Ovary (tissue), 9 donors: ENCODE results near the gene PHC1. TPM values are rescaled to one million over a fixed set of nuclear protein-coding genes. Genes with fewer than 3 reads are reported as not detected.
"Not testable (repeated sequence)": the region's sequence is repeated elsewhere in the genome, so short reads cannot be mapped to it uniquely, and the experiment has no call there.

Experiments used
- DNase-seq, 5 donors: peaks; one replicate each; pipeline ENCODE4 v3.0.0-alpha.2; 2019 to 2020
- H3K27ac ChIP-seq, 2 donors: fragments of 200-600 bp; one replicate each; pipeline versions ENCODE4 v1.5.1 to v1.8.0; 2019 to 2022
- H3K27me3 ChIP-seq: fragments of 200-600 bp; one replicate; pipeline ENCODE4 v1.8.0; 2022
- H3K36me3 ChIP-seq: fragments of 200-600 bp; sonication (generic); one replicate; pipeline ENCODE4 v1.5.1; 2019
- H3K4me1 ChIP-seq: one replicate; pipeline ENCODE4 v1.8.1; 2013; ENCODE audit warnings: mild to moderate bottlenecking, moderate library complexity; ENCODE audit not compliant: insufficient read depth
- H3K4me3 ChIP-seq: fragments of 200-600 bp; sonication (generic); one replicate; pipeline ENCODE4 v1.5.1; 2017
- H3K9me3 ChIP-seq, 2 donors: fragments of 200-600 bp in 1 of 2; sonication (generic) in 1 of 2; one replicate each; pipeline versions ENCODE4 v1.5.1 to v1.8.1; 2013 to 2019; ENCODE audit warnings: mild to moderate bottlenecking in 1 of 2, moderate library complexity in 1 of 2
- CTCF ChIP-seq, 3 donors: fragments of 450-650 bp in 2 of 3; fragments of 200-600 bp in 1 of 3; IDR thresholded peaks; one replicate each; pipeline versions ENCODE4 v1.5.1 to v1.8.0; 2016 to 2022; ENCODE audit warnings: antibody characterized with exemption in 3 of 3, mild to moderate bottlenecking in 1 of 3
- EP300 ChIP-seq: sonication (generic); formaldehyde crosslinking; IDR thresholded peaks from one replicate; pipeline ENCODE4 v1.6.1; 2017; ENCODE audit warnings: antibody characterized with exemption
- POLR2A ChIP-seq: fragments of 450-650 bp; IDR thresholded peaks from one replicate; pipeline ENCODE4 v1.6.1; 2017; ENCODE audit warnings: antibody characterized with exemption, mild to moderate bottlenecking, moderate library complexity
- WGBS, 3 donors: extraction: QIAGEN DNeasy Blood & Tissue Kit in 1 of 3; methylation state at CpG; one replicate each; pipeline versions ENCODE4 v1.1.5 to v1.1.7; 2013 to 2017; 5-methylcytosine and 5-hydroxymethylcytosine counted together
- intact Hi-C, 4 donors: fragments of 100-400 bp; cut with DNase I; formaldehyde crosslinking; loops; one replicate each; pipeline versions ENCODE4 v1.11.0 to v1.15.1; 2022 to 2023
- polyA plus RNA-seq, 2 donors: library from polyadenylated mRNA; stranded (reverse); fragments of 200-250 nt in 1 of 2; fragments of 350-450 nt in 1 of 2; fragmentation: Illumina TruSeq in 1 of 2; extraction: RNeasy Lipid Tissue Mini Kit (QIAGEN cat#74804) in 1 of 2; gene quantifications; one replicate each; pipeline ENCODE4 v1.2.3, GENCODE V29; 2013 to 2014
- total RNA-seq, 7 donors: library from RNA; depleted of rRNA in 2 of 7; stranded (reverse); fragments of >200 nt in 2 of 7; fragmentation: NEBNext Ultra II Directional in 3 of 7; extraction: Animal tissue kit (Norgen Biotek cat#: 25700) in 3 of 7; gene quantifications; one replicate each; pipeline versions ENCODE4 v1.1.0 to v1.2.4, GENCODE V29; 2016 to 2023
- donor health status: DM: no; HTN: no; CAD: no; lungs with moderate emphysema.
- donor health status: DM: no; HTN: no; CAD: no.
- donor health status: Bipolar disorder and iron deficiency.
- donor health status: DM: yes; HTN: yes; CAD: no.
- donor health status: DM: no; HTN: no; CAD: no.
- donor health status: DM: yes; HTN: yes; CAD: no.

The PHC1 gene
- total and polyA plus RNA-seq, 9 donors = 35.0 to 66.6 (median 53.9) TPM

- H3K36me3 ChIP-seq = no peaks in the 10 kb centered on the region
- H3K4me3 ChIP-seq = no peak overlapping the region
- no peaks in the 10 kb centered on the region for H3K9me3 ChIP-seq
- DNase-seq = no peak
- 80 to 83% (median 81%) methylated on average over 3 of the region's 3 CpGs for WGBS, 3 donors
- TF ChIP-seq CTCF (IDR thresholded peaks at IDR 0.05) = no peak
- TF ChIP-seq EP300 = no peak
- TF ChIP-seq POLR2A = no peak
- no peak overlapping the region for H3K27ac ChIP-seq
- peaks cover 8% of the 10 kb centered on the region for H3K4me1 ChIP-seq
- no peaks in the 10 kb centered on the region for H3K27me3 ChIP-seq
- intact Hi-C loops = no loop called here
These were observed 2.7 kb downstream of the PHC1 start for GRCh38 chr12:8917031-8917430.

GRCh38 chr12:8917751-8918150 lies 3.4 kb downstream of the PHC1 start:
- Histone ChIP-seq H3K27ac (no peak overlapping the region), H3K4me1 (peaks cover 8% of the 10 kb centered on the region), H3K36me3 (no peaks in the 10 kb centered on the region), H3K9me3 (no peaks in the 10 kb centered on the region), H3K27me3 (no peaks in the 10 kb centered on the region), H3K4me3 (no peak overlapping the region)
- WGBS, 3 donors = 64 to 83% (median 70%) methylated on average over 1 of the region's 1 CpG
- no peak for DNase-seq
- TF ChIP-seq CTCF (IDR thresholded peaks at IDR 0.05) (no peak), EP300 (no peak), POLR2A (no peak)
- intact Hi-C loops = no loop called here

GRCh38 chr12:8919643-8920042 lies 5.3 kb downstream of the PHC1 start:
- DNase-seq, H3K4me3 ChIP-seq, H3K36me3 ChIP-seq, intact Hi-C loops, H3K27ac ChIP-seq, H3K9me3 ChIP-seq, H3K4me1 ChIP-seq, H3K27me3 ChIP-seq: not testable (repeated sequence)
- 66 to 85% (median 79%) methylated on average over 4 of the region's 4 CpGs for WGBS, 3 donors

GRCh38 chr12:8922544-8922943 lies 8.2 kb downstream of the PHC1 start:
- no peak for DNase-seq
- Histone ChIP-seq H3K27me3 (no peaks in the 10 kb centered on the region), H3K36me3 (no peaks in the 10 kb centered on the region), H3K4me1 (no peaks in the 10 kb centered on the region), H3K27ac (no peak overlapping the region), H3K4me3 (no peak overlapping the region), H3K9me3 (no peaks in the 10 kb centered on the region)
- TF ChIP-seq POLR2A = no peak
- no peak for TF ChIP-seq EP300
- TF ChIP-seq CTCF (IDR thresholded peaks at IDR 0.05) = no peak
- intact Hi-C loops = no loop called here
- 92 to 98% (median 96%) methylated on average over 5 of the region's 5 CpGs for WGBS, 3 donors

- DNase-seq, H3K36me3 ChIP-seq, H3K4me1 ChIP-seq, H3K4me3 ChIP-seq, H3K9me3 ChIP-seq, intact Hi-C loops, H3K27me3 ChIP-seq, H3K27ac ChIP-seq: not testable (repeated sequence)
- 94 to 98% (median 96%) methylated on average over 4 of the region's 4 CpGs for WGBS, 3 donors
These were observed 16.5 kb downstream of the PHC1 start for GRCh38 chr12:8930655-8931323.

- H3K36me3 ChIP-seq, intact Hi-C loops: not testable (repeated sequence)
- WGBS, 3 donors = 89 to 97% (median 95%) methylated on average over 2 to 3 of the region's 3 CpGs
These were observed 18.2 kb downstream of the PHC1 start for GRCh38 chr12:8932464-8932863.

GRCh38 chr12:8934080-8934479 lies 19.8 kb downstream of the PHC1 start:
- H3K9me3 ChIP-seq, H3K4me1 ChIP-seq, H3K4me3 ChIP-seq, H3K27me3 ChIP-seq, H3K27ac ChIP-seq, intact Hi-C loops, DNase-seq, H3K36me3 ChIP-seq: not testable (repeated sequence)
- 73 to 80% (median 76%) methylated on average over 4 of the region's 4 CpGs for WGBS, 3 donors

More at GRCh38 chr12:8932464-8932863, 18.2 kb downstream of the PHC1 start:
- not testable (repeated sequence) for H3K27ac ChIP-seq, H3K9me3 ChIP-seq, H3K4me3 ChIP-seq, DNase-seq, H3K27me3 ChIP-seq, H3K4me1 ChIP-seq
